WTC11 (cell line): ENCODE measurements around the gene UFL1. TPM values are rescaled to one million over a fixed set of nuclear protein-coding genes. Genes with fewer than 3 reads are reported as not detected.
"Not testable (repeated sequence)": the region's sequence is repeated elsewhere in the genome, so short reads cannot be mapped to it uniquely, and the experiment has no call there.

Source experiments
- ATAC-seq: fragments of 200-7000 bp; cut with Tn5 transposase; 2 replicates; pipeline ENCODE4 v1.10.0; 2021; ENCODE audit warnings: mild to moderate bottlenecking, moderate library complexity
- CTCF ChIA-PET: fragments of 300-600 bp; sonication (Branson Sonifier 250); formaldehyde crosslinking; loops from one replicate; lab custom pipeline; 2021; ENCODE audit warnings: antibody characterized with exemption; lab: Charles Lee
- POLR2A ChIA-PET: fragments of 350-600 bp; sonication (Branson Sonifier 250); formaldehyde crosslinking; loops from one replicate; lab custom pipeline; 2021; ENCODE audit warnings: antibody characterized with exemption; lab: Charles Lee
- DNase-seq: peaks from one replicate; pipeline ENCODE4 v3.0.0; 2021; ENCODE audit warnings: low spot score
- H3K27ac Mint-ChIP-seq: 2 replicates; pipeline ENCODE4 v1.8.0; 2021; ENCODE audit warnings: mixed read lengths
- H3K27me3 Mint-ChIP-seq: 2 replicates; pipeline ENCODE4 v1.8.0; 2021; ENCODE audit warnings: low read depth, mild to moderate bottlenecking, moderate library complexity, mixed read lengths
- H3K36me3 Mint-ChIP-seq: 2 replicates; pipeline ENCODE4 v1.8.0; 2021; ENCODE audit warnings: mixed read lengths
- H3K4me1 Mint-ChIP-seq: 2 replicates; pipeline ENCODE4 v1.8.0; 2022; ENCODE audit warnings: mixed read lengths
- H3K4me3 Mint-ChIP-seq: 2 replicates; pipeline ENCODE4 v1.8.0; 2021; ENCODE audit warnings: mild to moderate bottlenecking, moderate library complexity, mixed read lengths
- H3K9me3 Mint-ChIP-seq: 2 replicates; pipeline ENCODE4 v1.8.0; 2021; ENCODE audit warnings: mixed read lengths
- ATF1 ChIP-seq: sonication (generic); formaldehyde crosslinking; IDR thresholded peaks from 2 replicates; pipeline ENCODE4 v1.8.1; 2023; ENCODE audit warnings: mild to moderate bottlenecking, moderate library complexity, missing genetic modification reagents
- CREB1 ChIP-seq: sonication (generic); formaldehyde crosslinking; IDR thresholded peaks from 2 replicates; pipeline ENCODE4 v1.8.0; 2023; ENCODE audit warnings: mild to moderate bottlenecking, missing genetic modification reagents
- ELF4 ChIP-seq: sonication (generic); formaldehyde crosslinking; IDR thresholded peaks from 2 replicates; pipeline ENCODE4 v1.8.1; 2022; ENCODE audit warnings: low read depth, mild to moderate bottlenecking, moderate library complexity, missing genetic modification reagents
- EMX1 ChIP-seq: fragments of 250-450 bp; sonication (Bioruptor Pico); IDR thresholded peaks from 2 replicates; pipeline ENCODE4 v1.8.0; 2021; ENCODE audit warnings: mild to moderate bottlenecking
- FOXK1 ChIP-seq: sonication (generic); formaldehyde crosslinking; IDR thresholded peaks from 2 replicates; pipeline ENCODE4 v1.8.0; 2022; ENCODE audit warnings: mild to moderate bottlenecking, moderate library complexity, missing genetic modification reagents
- JAZF1 ChIP-seq: fragments of 250-450 bp; sonication (Bioruptor Pico); IDR thresholded peaks from 2 replicates; pipeline ENCODE4 v1.9.0; 2021; ENCODE audit warnings: moderate library complexity, mild to moderate bottlenecking, inconsistent platforms
- OVOL2 ChIP-seq: fragments of 250-450 bp; sonication (Bioruptor Pico); IDR thresholded peaks from 2 replicates; pipeline ENCODE4 v1.9.0; 2021; ENCODE audit warnings: mild to moderate bottlenecking, borderline replicate concordance
- TP53 ChIP-seq: sonication (generic); formaldehyde crosslinking; IDR thresholded peaks from 2 replicates; pipeline ENCODE4 v1.8.1; 2023; ENCODE audit warnings: mild to moderate bottlenecking, missing genetic modification reagents
- USF2 ChIP-seq: sonication (generic); formaldehyde crosslinking; IDR thresholded peaks from 2 replicates; pipeline ENCODE4 v1.8.1; 2023; ENCODE audit warnings: mild to moderate bottlenecking, missing genetic modification reagents, moderate library complexity
- ZBTB21 ChIP-seq: sonication (generic); formaldehyde crosslinking; IDR thresholded peaks from 2 replicates; pipeline ENCODE4 v1.8.1; 2023; ENCODE audit warnings: mild to moderate bottlenecking, missing genetic modification reagents, borderline replicate concordance
- ZNF281 ChIP-seq: sonication (generic); formaldehyde crosslinking; IDR thresholded peaks from 2 replicates; pipeline ENCODE4 v1.8.0; 2023; ENCODE audit warnings: mild to moderate bottlenecking, missing genetic modification reagents
- ZNF317 ChIP-seq: sonication (generic); formaldehyde crosslinking; IDR thresholded peaks from 2 replicates; pipeline ENCODE4 v1.8.1; 2023; ENCODE audit warnings: low read depth, mild to moderate bottlenecking, moderate library complexity, missing genetic modification reagents, borderline replicate concordance
- ZNF416 ChIP-seq: fragments of 250-450 bp; sonication (Bioruptor Pico); IDR thresholded peaks from 2 replicates; pipeline ENCODE4 v1.9.0; 2021; ENCODE audit warnings: mild to moderate bottlenecking, inconsistent platforms
- ZNF423 ChIP-seq: fragments of 250-450 bp; sonication (Bioruptor Pico); IDR thresholded peaks from 2 replicates; pipeline ENCODE4 v2.1.2; 2022; ENCODE audit warnings: mild to moderate bottlenecking, moderate library complexity
- total RNA-seq: library from RNA; stranded (reverse); gene quantifications from 3 replicates; pipeline ENCODE4 v1.2.3, GENCODE V29; 2021
- TF ChIP-seq, protein P1 (sequence below): sonication (generic); formaldehyde crosslinking; IDR thresholded peaks from 2 replicates; pipeline ENCODE4 v1.8.1; 2023; ENCODE audit warnings: mild to moderate bottlenecking, missing genetic modification reagents
- TF ChIP-seq, protein P2 (sequence below): sonication (generic); formaldehyde crosslinking; IDR thresholded peaks from 2 replicates; pipeline ENCODE4 v1.8.1; 2023; ENCODE audit warnings: mild to moderate bottlenecking, moderate library complexity, missing genetic modification reagents
- TF ChIP-seq, protein P3 (sequence below): sonication (generic); formaldehyde crosslinking; IDR thresholded peaks from 2 replicates; pipeline ENCODE4 v1.8.1; 2023; ENCODE audit warnings: mild to moderate bottlenecking, missing genetic modification reagents

Gene UFL1
- total RNA-seq, 1 experiment from 2014 or later, result 15.3 TPM

DNA sequence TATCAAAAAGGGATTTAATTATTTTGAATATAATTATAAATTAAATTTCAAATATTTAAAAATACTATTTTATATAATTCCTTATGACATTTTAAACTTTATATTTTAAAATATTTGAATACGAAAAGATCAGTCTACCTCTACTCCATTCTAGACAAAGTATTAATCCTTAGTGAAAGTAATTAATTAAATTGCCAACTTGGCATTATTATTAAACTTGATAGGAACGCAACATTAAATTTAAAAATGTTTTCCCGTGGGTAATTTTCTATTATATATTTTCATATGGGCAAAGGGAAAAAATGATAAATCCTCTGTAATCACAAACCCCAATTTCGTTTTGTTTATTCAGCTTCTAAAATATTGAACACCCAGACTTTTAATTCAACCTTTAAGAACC is 33.0 kb downstream of the UFL1 start (continued):
- TF ChIP-seq, protein P1, sequence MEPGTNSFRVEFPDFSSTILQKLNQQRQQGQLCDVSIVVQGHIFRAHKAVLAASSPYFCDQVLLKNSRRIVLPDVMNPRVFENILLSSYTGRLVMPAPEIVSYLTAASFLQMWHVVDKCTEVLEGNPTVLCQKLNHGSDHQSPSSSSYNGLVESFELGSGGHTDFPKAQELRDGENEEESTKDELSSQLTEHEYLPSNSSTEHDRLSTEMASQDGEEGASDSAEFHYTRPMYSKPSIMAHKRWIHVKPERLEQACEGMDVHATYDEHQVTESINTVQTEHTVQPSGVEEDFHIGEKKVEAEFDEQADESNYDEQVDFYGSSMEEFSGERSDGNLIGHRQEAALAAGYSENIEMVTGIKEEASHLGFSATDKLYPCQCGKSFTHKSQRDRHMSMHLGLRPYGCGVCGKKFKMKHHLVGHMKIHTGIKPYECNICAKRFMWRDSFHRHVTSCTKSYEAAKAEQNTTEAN (CRISPR knock-in tag), result no peak
- TF ChIP-seq CREB1 (CRISPR knock-in tag) (no peak), ZNF416 (CRISPR knock-in tag) (no peak)
- TF ChIP-seq, protein P2, sequence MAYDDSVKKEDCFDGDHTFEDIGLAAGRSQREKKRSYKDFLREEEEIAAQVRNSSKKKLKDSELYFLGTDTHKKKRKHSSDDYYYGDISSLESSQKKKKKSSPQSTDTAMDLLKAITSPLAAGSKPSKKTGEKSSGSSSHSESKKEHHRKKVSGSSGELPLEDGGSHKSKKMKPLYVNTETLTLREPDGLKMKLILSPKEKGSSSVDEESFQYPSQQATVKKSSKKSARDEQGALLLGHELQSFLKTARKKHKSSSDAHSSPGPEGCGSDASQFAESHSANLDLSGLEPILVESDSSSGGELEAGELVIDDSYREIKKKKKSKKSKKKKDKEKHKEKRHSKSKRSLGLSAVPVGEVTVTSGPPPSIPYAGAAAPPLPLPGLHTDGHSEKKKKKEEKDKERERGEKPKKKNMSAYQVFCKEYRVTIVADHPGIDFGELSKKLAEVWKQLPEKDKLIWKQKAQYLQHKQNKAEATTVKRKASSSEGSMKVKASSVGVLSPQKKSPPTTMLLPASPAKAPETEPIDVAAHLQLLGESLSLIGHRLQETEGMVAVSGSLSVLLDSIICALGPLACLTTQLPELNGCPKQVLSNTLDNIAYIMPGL (CRISPR knock-in tag), result no peak
- TF ChIP-seq, all 79 proteins: peak for 0

GRCh38 chr6:96559740-96560139 is 38.1 kb downstream of the UFL1 start:
- H3K4me3 Mint-ChIP-seq, ATAC-seq, DNase-seq, CTCF ChIA-PET, POLR2A ChIA-PET, H3K4me1 Mint-ChIP-seq, H3K9me3 Mint-ChIP-seq, H3K27ac Mint-ChIP-seq, H3K27me3 Mint-ChIP-seq: not testable (repeated sequence)
- H3K36me3 Mint-ChIP-seq, result peaks cover 11% of the 10 kb centered on the region

GRCh38 chr6:96562886-96563285 is 41.3 kb downstream of the UFL1 start, which contains the start of gene FHL5:
Gene FHL5 (plus strand): TSS chr6:96563128. CDS start chr6:96603614, 40,486 bp downstream.
- H3K4me3 Mint-ChIP-seq, result no peak within 1 kb of the TSS
- POLR2A ChIA-PET, result no interaction called here
- ATAC-seq, result no peak
- H3K27me3 Mint-ChIP-seq, result no peaks in the 10 kb centered on the region
- TF ChIP-seq ATF1 (CRISPR knock-in tag), result no peak
- no peak for TF ChIP-seq ZNF317
- TF ChIP-seq, all 79 proteins: peak for 0
- H3K36me3 Mint-ChIP-seq, result no peaks in the 10 kb centered on the region
- DNase-seq, result no peak
- peaks cover 15% of the 10 kb centered on the region for H3K4me1 Mint-ChIP-seq
- 0 out of 2 replicates have a peak, but pooled peaks cover 7% of the 10 kb centered on the region for H3K9me3 Mint-ChIP-seq
- CTCF ChIA-PET, result no interaction called here
- H3K27ac Mint-ChIP-seq, result no peak within 1 kb of the TSS

GRCh38 chr6:96563853-96564252 is 42.2 kb downstream of the UFL1 start:
- H3K27ac Mint-ChIP-seq, result no peak overlapping the region
- peaks cover under 1% of the 10 kb centered on the region for H3K36me3 Mint-ChIP-seq
- no peak overlapping the region for H3K4me3 Mint-ChIP-seq
- no peak for ATAC-seq
- DNase-seq, result no peak
- ChIA-PET CTCF (no interaction called here), POLR2A (no interaction called here)
- peaks cover 8% of the 10 kb centered on the region for H3K9me3 Mint-ChIP-seq
- TF ChIP-seq ZBTB21 (CRISPR knock-in tag), result no peak
- TF ChIP-seq, protein P3, sequence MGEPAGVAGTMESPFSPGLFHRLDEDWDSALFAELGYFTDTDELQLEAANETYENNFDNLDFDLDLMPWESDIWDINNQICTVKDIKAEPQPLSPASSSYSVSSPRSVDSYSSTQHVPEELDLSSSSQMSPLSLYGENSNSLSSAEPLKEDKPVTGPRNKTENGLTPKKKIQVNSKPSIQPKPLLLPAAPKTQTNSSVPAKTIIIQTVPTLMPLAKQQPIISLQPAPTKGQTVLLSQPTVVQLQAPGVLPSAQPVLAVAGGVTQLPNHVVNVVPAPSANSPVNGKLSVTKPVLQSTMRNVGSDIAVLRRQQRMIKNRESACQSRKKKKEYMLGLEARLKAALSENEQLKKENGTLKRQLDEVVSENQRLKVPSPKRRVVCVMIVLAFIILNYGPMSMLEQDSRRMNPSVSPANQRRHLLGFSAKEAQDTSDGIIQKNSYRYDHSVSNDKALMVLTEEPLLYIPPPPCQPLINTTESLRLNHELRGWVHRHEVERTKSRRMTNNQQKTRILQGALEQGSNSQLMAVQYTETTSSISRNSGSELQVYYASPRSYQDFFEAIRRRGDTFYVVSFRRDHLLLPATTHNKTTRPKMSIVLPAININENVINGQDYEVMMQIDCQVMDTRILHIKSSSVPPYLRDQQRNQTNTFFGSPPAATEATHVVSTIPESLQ (CRISPR knock-in tag), result no peak
- no peak for TF ChIP-seq OVOL2 (CRISPR knock-in tag)
- no peak for TF ChIP-seq TP53 (CRISPR knock-in tag)
- TF ChIP-seq JAZF1 (CRISPR knock-in tag), result no peak
- no peak for TF ChIP-seq ELF4 (CRISPR knock-in tag)
- no peak for TF ChIP-seq EMX1 (CRISPR knock-in tag)
- no peak for TF ChIP-seq ZNF423
- TF ChIP-seq FOXK1 (CRISPR knock-in tag), result no peak
- no peak for TF ChIP-seq USF2 (CRISPR knock-in tag)
- TF ChIP-seq ZNF281 (CRISPR knock-in tag), result no peak
- no peaks in the 10 kb centered on the region for H3K27me3 Mint-ChIP-seq
- H3K4me1 Mint-ChIP-seq, result peaks cover 24% of the 10 kb centered on the region
